GM19452 (cell line): Measurements from ENCODE around the gene TRAPPC12.
"Not testable (repeated sequence)": the region's sequence is repeated elsewhere in the genome, so short reads cannot be mapped to it uniquely, and the experiment has no call there.

Experiments used
- ATAC-seq: cut with Tn5 transposase; IDR thresholded peaks from one replicate; pipeline ENCODE4 v1.9.1; 2021; ENCODE audit not compliant: unreplicated experiment

TRAPPC12 gene

GRCh38 chr2:3430740-3431490, 51.4 kb downstream of the TRAPPC12 start:
- ATAC-seq: no peak

DNA sequence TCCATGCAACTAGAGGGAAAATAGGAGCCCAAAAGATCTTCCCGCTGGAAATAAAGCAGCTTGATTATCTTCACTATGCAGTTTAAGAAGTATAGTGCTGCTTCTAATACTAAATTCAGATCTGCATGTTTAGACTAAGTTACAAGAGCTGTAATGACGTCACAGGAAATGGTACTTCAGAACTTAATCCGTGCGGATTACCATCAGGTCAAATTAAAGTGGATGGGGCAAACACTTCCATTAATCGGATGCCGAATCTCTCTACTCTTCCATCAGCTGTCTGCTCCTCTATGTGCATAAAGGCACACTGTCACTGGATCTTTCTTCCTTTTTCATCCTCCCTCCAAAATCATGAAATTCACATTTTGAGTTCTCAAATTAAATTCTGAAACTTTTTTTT, 52.6 kb downstream of the TRAPPC12 start:
- ATAC-seq: no peak

DNA sequence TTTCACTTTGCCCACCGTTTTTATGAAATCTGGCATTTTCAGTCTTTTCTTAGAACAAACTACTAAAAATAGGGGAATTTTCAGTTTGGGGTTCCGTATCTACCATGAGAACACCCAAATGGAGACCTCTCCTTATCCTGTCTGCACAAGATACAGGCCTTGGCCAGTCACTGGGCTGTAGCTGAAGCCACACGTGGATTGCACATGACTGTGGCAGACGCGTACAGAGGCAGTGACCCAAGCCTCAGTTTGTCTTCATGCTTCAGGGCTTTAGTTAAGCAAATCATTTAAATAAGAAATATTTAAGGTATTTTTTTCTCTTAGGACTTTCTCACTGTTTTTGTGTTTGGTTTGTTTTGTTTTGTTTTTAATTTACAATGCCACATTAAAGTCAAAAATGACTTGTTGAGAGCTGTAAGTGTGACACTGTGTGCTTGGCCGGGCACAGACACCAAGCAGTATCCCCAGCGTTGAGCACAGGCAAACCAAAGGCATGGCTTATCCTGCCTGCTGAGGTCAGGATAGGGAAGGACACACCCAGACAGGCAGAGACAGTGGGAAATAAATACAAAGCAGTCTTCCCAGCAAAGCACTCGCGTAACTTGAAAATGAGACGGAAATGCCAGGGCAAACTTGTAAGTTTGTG, 53.3 kb downstream of the TRAPPC12 start:
- ATAC-seq: no peak

GRCh38 chr2:3433339-3433699, 53.8 kb downstream of the TRAPPC12 start:
- ATAC-seq: no peak

GRCh38 chr2:3433776-3434400, 54.4 kb downstream of the TRAPPC12 start:
- no peak for ATAC-seq

- no peak for ATAC-seq
These were observed 55.2 kb downstream of the TRAPPC12 start for GRCh38 chr2:3434654-3435053.

GRCh38 chr2:3435445-3435844, 56.0 kb downstream of the TRAPPC12 start:
- ATAC-seq: no peak

DNA sequence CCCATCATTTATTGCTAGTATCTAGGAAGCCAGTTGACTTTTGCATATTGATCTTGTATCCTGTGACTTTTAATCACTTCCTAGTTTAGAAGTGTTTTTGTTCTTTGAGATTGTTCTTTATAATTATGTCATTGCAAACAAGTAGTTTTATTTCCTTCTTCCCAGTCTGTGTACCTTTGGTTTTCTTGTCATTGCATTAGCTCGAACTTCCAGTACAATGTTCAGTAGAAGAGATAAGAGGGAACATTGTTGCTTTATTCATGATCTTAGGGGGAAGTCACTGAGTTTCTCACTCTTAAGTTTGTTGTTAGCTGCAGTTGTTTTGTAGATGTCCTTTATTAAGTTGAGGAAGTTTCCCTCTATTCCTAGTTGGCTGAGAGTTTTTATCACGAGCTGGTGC, 61.0 kb downstream of the TRAPPC12 start:
- no peak for ATAC-seq

GRCh38 chr2:3441465-3441864, 62.0 kb downstream of the TRAPPC12 start:
- no peak for ATAC-seq

- ATAC-seq: no peak
These were observed 62.7 kb downstream of the TRAPPC12 start for GRCh38 chr2:3442185-3442584.

DNA sequence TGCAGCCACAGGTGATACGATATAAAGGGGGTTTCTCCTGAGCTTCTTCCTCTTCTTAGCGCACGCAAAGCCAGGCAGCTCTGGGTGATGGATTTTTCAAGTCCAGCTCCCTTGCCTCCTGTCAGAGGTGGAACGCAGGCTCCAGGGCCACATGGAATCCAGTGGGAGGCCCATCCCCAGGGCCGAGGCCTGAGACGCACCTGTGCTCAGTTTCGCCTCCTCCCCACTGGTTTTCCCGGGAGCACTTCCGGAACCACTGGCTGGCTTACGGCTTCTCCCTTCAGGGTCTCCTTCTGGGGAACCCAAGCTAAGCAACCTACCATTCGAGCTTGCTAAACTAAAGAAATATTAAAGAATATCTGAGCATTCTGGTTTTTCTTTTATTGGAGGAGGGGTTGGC, 63.6 kb downstream of the TRAPPC12 start:
- ATAC-seq: no peak

DNA sequence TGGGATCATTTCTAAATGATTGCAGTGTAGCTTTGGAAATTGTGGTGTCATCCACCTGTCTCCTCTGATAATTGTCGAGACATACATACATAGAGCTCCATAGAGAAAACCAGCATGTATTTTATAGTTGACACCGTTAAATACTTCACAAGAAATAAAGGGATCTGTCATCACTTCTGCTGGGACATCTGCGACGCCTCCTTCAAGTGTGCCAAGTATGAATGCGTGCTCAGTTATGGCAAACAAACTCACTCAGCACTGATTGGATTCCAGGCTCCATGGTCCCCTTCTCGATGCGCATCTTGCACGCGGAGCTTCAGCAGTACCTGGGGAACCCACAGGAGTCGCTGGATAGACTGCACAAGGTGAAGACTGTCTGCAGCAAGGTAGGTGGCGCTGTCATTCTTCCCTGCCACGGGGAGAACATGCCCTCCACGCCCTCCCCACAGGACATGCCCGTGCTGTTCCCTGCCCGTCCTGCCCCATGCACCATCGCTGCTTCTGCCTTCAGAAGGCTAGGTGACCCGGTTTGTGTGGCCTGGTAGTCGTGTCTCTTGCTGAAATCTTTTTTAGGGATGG, 64.1 kb downstream of the TRAPPC12 start:
- no peak for ATAC-seq

GRCh38 chr2:3445891-3446290, 66.4 kb downstream of the TRAPPC12 start:
- no peak for ATAC-seq

- no peak for ATAC-seq
These were observed 66.9 kb downstream of the TRAPPC12 start for GRCh38 chr2:3446381-3446780.

DNA sequence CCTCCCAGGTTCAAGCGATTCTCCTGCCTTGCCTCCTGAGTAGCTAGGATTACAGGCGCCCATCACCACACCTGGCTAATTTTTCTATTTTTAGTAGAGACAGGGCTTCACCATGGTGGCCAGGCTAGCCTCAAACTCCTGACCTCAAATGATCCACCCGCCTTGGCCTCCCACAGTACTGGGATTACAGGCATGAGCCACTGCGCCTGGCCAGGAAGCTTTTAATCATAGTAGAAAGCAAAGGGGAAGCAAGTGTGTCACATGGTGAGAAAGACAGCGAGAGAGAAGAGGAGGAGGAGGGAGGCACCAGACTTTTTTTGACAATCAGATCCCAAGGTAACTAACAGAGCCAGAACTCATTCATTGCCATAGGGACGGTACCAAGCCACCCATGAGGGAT, 67.7 kb downstream of the TRAPPC12 start:
- ATAC-seq: not testable (repeated sequence)

DNA sequence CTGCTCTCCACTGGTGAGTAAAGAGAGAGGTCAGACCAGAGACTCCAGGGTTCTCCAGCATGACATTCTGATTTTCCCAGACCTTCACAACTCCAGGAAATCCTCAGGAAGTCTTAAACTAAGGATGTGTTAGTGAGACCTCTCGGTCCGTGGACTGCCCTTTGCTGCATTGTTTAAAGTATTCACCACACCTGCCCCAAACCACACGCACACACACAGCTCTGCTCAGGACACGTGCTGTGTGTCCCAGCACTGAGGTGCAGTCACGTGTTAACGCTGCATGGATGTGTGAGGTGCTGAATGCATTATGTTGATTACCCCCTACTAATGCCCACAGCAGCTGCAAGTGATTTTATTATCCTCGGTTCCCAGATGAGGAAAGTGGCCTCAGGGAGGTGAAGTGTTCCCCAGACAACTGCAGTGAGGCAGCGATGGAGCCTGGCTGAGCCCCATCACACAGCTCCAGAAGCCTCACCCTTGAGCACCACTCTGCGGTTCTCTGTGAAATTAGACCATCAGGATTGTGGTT, 68.4 kb downstream of the TRAPPC12 start:
- ATAC-seq: no peak

DNA sequence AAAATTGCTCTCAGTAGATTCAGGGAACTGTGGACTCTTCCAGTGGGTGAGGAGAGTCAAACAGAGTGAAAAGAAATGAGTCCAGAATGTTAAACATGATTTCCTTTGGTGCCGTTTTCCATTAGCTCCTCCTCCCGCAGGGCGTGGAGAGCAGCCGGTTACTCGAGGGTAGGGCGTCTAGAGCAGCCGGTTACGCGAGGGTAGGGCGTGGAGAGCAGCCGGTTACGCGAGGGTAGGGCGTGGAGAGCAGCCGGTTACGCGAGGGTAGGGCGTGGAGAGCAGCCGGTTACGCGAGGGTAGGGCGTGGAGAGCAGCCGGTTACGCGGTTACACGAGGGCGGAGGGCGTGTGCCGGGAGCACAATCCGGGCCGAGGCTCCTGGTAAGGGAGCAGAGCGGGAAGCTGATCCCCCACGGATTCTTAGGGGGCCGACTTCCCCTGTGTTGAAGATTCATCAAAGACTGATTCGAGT, 69.0 kb downstream of the TRAPPC12 start:
- ATAC-seq: not testable (repeated sequence)

DNA sequence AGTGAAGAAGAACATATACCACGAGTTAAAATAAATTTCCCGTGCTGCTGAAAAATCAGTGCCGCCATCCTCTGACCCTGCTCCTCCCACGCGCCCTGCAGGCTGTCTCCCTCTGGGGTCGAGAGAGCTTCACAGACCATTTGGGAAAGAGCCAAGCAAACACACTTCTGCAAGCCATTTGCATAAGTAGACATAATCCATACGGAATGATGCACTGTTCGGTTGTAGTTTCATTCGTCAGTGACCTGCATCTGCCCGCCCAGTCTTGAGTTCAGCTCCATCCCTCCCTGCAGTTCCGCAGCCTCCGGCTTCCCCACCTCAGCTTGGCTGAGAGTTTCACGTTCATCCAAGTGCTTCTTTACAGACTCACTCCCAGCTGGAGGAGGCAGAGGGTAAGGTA, 69.6 kb downstream of the TRAPPC12 start:
- no peak for ATAC-seq

DNA sequence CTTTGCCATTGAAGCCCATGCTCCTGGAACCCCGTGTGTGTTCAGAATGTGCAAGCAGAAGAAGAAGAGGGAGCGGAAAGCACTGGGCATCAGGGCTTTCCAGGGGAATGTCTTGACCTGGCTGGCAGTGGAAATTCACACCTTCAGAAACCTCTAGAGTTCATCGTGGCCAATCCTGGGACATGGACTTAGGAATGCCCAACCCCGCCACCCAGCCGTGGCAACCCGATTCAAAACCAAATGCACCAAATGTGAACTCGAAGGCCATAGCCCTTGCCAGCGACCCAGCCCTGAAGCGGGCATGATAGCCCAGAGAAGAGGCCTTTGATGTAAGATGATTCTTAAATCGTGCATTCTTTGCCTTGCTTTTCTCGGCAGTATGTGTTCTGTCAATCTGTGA, 70.4 kb downstream of the TRAPPC12 start:
- no peak for ATAC-seq

- ATAC-seq: no peak
These were observed 71.0 kb downstream of the TRAPPC12 start for GRCh38 chr2:3450385-3451010.

GRCh38 chr2:3451169-3451568, 71.7 kb downstream of the TRAPPC12 start:
- ATAC-seq: no peak
